Natural killer cell treated with Interleukin-12 subunit alpha and Interleukin-12 subunit beta and Interleukin-15 and Interleukin-18, amount 100 ng/mL, for 72 hours (primary cell): Measurements from ENCODE around the gene CHRNA9. TPM values are rescaled to one million over a fixed set of nuclear protein-coding genes. Genes with fewer than 3 reads are reported as not detected.
"Not testable (repeated sequence)": the region's sequence is repeated elsewhere in the genome, so short reads cannot be mapped to it uniquely, and the experiment has no call there.

Experiments
- ATAC-seq, 2 donors: fragments of 150-1000 bp; cut with Tn5 transposase in 1 of 2; sonication (Bioruptor Pico), chemical (Tn5 transposase) in 1 of 2; 2 replicates each; pipeline ENCODE4 v1.10.0; 2021
- DNase-seq: peaks from one replicate; pipeline ENCODE4 v3.0.0; 2022; ENCODE audit warnings: low spot score
- H3K27ac Mint-ChIP-seq, 2 donors: 1 replicate in 1 of 2; 2 replicates in 1 of 2; pipeline ENCODE4 v1.8.0; 2022; ENCODE audit warnings: mixed read lengths in 2 of 2, mild to moderate bottlenecking in 1 of 2, moderate library complexity in 1 of 2
- H3K27me3 Mint-ChIP-seq, 2 donors: 1 replicate in 1 of 2; 2 replicates in 1 of 2; pipeline ENCODE4 v1.8.0; 2022; ENCODE audit warnings: mixed read lengths in 2 of 2
- H3K36me3 Mint-ChIP-seq: one replicate; pipeline ENCODE4 v1.8.0; 2022; ENCODE audit warnings: mixed read lengths
- H3K4me1 Mint-ChIP-seq, 2 donors: 1 replicate in 1 of 2; 2 replicates in 1 of 2; pipeline ENCODE4 v1.8.0; 2022; ENCODE audit warnings: low read depth in 2 of 2, mixed read lengths in 2 of 2, mild to moderate bottlenecking in 1 of 2
- H3K4me3 Mint-ChIP-seq: one replicate; pipeline ENCODE4 v1.8.0; 2022; ENCODE audit warnings: mixed read lengths
- H3K9me3 Mint-ChIP-seq: 2 replicates; pipeline ENCODE4 v1.8.0; 2022; ENCODE audit warnings: mixed read lengths
- total RNA-seq, 2 donors: library from RNA; stranded (reverse); gene quantifications; one replicate each; pipeline ENCODE4 v1.2.3, GENCODE V29; 2022

Gene CHRNA9
- total RNA-seq, result not detected

DNA sequence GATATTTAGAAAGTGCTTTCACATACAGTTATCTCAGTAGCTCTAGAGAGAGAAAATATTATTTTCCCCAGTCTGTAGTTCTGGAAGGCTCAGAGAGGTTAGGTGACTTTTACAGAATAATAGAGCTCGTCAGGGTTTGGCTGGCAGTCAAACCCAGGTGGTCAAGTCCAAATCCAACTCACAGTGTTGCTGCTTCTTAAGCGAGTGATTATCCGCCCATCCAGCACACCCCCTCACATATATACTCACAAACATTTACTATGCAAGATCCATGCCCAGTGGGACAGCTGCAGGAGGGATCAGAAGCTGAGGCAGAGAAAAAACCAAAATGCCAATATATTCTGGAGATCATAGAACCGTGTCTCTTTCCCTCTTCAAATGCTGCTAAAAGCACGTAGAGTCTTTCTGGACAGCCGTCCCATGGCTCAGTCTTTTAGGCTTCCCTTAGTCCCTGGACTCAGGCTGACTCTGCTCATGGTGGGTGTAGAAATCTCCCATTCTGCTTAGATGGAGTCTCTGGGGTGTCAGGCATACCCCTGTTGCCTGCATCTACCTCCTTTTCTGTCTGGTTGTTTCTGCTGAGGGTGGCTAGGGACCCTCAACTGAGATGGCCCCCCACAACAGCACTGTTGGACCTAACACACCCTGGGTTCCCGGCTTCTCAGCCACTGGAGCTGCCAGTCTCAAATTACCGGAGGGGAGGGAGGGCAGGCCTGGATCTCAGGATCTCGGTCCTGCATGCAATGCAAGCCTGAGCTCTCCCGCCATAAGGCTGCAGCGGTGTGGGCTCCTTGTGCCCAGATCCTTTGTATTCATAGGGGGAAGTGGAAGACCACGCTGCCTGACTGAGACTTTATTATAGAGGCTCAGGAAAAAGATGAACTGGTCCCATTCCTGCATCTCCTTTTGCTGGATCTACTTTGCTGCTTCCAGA lies at the start of gene CHRNA9:
Gene CHRNA9 (plus strand): TSS at position 743 of the 934 bp plus-strand sequence. CDS start 135 bp downstream, at position 878.
- ATAC-seq, result peak in 1 of 2 donors; percentile 50

GRCh38 chr4:40285692-40286091 lies 49.4 kb upstream of the CHRNA9 start:
- Mint-ChIP-seq H3K27me3 (no peaks in the 10 kb centered on the region), H3K4me3 (no peak overlapping the region), H3K27ac (peak overlapping the region in 1 of 2 donors; percentile 58), H3K9me3 (peaks cover 2% of the 10 kb centered on the region), H3K36me3 (no peaks in the 10 kb centered on the region), H3K4me1 (peaks cover 30 to 61% of the 10 kb centered on the region in 2 donors)
- ATAC-seq, result no peak
- no peak for DNase-seq

More for the DNA sequence above, at the start of gene CHRNA9:
- H3K4me3 Mint-ChIP-seq, result no peak within 1 kb of the TSS
- peaks cover 7 to 9% of the 10 kb centered on the region in 2 donors for H3K27me3 Mint-ChIP-seq
- no peaks in the 10 kb centered on the region for H3K9me3 Mint-ChIP-seq
- H3K4me1 Mint-ChIP-seq, result no peaks in the 10 kb centered on the region
- no peak within 1 kb of the TSS for H3K27ac Mint-ChIP-seq
- no peaks in the 10 kb centered on the region for H3K36me3 Mint-ChIP-seq
- DNase-seq, result no peak

DNA sequence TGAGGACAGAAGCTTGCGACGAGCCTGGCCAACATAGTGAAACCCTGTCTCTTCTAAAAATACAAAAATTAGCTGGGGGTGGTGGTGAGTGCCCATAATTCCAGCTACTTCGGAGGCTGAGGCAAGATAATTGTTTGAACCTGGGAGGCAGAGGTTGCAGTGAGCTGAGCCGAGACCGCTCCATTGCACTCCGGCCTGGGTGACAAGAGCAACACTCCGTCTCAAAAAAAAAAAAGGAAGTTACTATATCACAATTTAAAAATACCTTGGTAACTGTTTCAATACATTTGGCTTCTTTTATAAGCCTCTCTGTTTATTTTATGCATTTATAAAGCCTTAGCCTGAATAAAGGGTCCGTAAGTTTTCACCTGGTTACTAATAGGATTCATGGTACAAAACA lies 46.6 kb upstream of the CHRNA9 start:
- Mint-ChIP-seq H3K4me1 (peaks cover 41 to 52% of the 10 kb centered on the region in 2 donors), H3K27ac (peak overlapping the region in 1 of 2 donors; percentile 82), H3K36me3 (no peaks in the 10 kb centered on the region), H3K9me3 (no peaks in the 10 kb centered on the region), H3K4me3 (peak overlapping the region; percentile 73), H3K27me3 (no peaks in the 10 kb centered on the region)
- ATAC-seq, result no peak
- no peak for DNase-seq

DNA sequence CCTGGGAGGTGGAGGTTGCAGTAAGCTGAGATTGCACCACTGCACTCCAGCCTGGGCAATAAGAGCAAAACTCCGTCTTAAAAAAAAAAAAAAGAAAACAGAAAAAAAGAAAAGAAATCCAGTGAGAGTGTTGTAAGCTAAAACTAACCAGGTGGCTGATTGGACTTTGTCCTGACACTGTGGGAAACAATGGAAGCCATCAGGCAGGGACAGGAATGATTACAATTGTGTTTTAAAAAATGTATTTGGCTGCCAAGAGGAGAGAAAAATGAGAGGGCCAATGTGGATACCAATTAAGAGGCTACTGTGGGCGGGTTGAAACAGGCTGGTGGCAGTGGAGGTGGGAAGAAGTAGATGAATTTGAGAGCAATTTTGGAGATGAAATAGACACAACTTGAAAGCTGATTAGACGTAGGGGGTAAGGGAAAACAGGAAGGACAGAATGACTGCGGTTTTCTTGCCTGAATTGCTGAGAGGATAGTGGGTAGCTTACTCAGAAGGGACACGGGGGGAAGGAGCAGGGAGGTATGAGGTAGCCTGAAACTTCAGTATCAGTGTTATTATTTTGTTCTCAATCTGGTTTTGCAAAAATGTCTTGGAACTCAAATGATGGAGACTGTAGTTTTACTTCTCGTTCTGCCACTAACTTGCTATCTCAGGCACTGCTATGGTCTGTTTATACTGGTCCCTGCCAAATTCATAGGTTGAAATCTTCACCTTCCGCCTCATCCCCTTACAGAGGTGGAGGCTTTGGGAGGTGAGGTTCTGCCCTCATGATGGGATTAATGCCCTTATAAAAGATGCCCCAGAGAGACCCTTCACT lies 45.6 kb upstream of the CHRNA9 start:
- DNase-seq (no peak), ATAC-seq (peak; percentile 81 to 86)
- Mint-ChIP-seq H3K9me3 (no peaks in the 10 kb centered on the region), H3K4me1 (peaks cover 39 to 43% of the 10 kb centered on the region in 2 donors), H3K36me3 (no peaks in the 10 kb centered on the region), H3K27ac (peak overlapping the region; percentile 65 to 82), H3K27me3 (no peaks in the 10 kb centered on the region), H3K4me3 (peak overlapping the region; percentile 73)

GRCh38 chr4:40290611-40291186 lies 44.4 kb upstream of the CHRNA9 start:
- not testable (repeated sequence) for H3K27me3 Mint-ChIP-seq, H3K36me3 Mint-ChIP-seq, H3K9me3 Mint-ChIP-seq, ATAC-seq, DNase-seq
- Mint-ChIP-seq H3K27ac (peak overlapping the region; percentile 60 to 65), H3K4me3 (peak overlapping the region; percentile 73), H3K4me1 (peaks cover 39 to 40% of the 10 kb centered on the region in 2 donors)

DNA sequence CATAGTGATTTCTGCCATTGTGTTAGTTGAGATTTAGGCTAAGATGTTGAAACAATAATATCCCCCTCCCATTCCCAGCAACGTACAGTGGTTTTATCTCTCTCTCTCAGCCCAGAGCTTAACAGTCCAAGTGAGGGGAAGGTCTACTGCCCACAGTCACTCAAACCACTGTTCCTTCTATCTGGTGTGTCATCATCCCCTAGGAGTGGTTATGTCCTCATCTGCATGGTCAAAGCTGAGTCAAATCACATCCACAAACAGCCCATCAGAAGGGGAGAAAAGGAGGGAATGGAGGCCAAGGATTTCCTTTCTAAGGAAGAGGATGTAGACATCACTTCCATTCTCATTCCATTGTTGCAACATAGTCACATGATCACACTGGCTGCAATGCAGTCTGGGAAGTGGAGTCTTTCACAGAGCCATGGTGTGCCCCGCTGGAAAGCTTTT lies 42.8 kb upstream of the CHRNA9 start:
- DNase-seq, result no peak
- Mint-ChIP-seq H3K4me3 (no peak overlapping the region), H3K36me3 (no peaks in the 10 kb centered on the region), H3K27me3 (no peaks in the 10 kb centered on the region), H3K27ac (peak overlapping the region; percentile 3 to 48), H3K9me3 (no peaks in the 10 kb centered on the region), H3K4me1 (peaks cover 43% of the 10 kb centered on the region in 2 donors)
- ATAC-seq, result peak; percentile 73

- DNase-seq (no peak), ATAC-seq (no peak)
- Mint-ChIP-seq H3K27me3 (no peaks in the 10 kb centered on the region), H3K4me3 (no peak overlapping the region), H3K4me1 (peaks cover 43 to 46% of the 10 kb centered on the region in 2 donors), H3K27ac (no peak overlapping the region), H3K36me3 (no peaks in the 10 kb centered on the region), H3K9me3 (no peaks in the 10 kb centered on the region)
Measured at GRCh38 chr4:40294339-40294738, 40.8 kb upstream of the CHRNA9 start.

DNA sequence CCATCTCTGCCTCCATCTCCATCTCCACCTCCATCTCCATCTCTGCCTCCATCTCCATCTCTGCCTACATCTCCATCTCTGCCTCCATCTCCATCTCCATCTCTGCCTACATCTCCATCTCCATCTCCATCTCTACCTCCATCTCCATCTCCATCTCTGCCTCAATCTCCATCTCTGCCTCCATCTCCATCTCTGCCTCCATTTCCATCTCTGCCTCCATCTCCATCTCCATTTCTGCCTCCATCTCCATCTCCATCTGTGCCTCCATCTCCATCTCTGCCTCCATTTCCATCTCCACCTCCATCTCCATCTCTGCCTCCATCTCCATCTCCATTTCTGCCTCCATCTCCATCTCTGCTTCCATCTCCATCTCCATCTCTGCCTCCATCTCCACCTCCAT lies 40.1 kb upstream of the CHRNA9 start:
- peaks cover 36 to 39% of the 10 kb centered on the region in 2 donors for H3K4me1 Mint-ChIP-seq
- not testable (repeated sequence) for H3K4me3 Mint-ChIP-seq, H3K27me3 Mint-ChIP-seq, H3K9me3 Mint-ChIP-seq, H3K27ac Mint-ChIP-seq, ATAC-seq, H3K36me3 Mint-ChIP-seq, DNase-seq

GRCh38 chr4:40295572-40295971 lies 39.6 kb upstream of the CHRNA9 start:
- DNase-seq, result no peak
- no peak for ATAC-seq
- peaks cover 36 to 37% of the 10 kb centered on the region in 2 donors for H3K4me1 Mint-ChIP-seq
- H3K27me3 Mint-ChIP-seq, result no peaks in the 10 kb centered on the region
- no peaks in the 10 kb centered on the region for H3K36me3 Mint-ChIP-seq
- no peak overlapping the region for H3K27ac Mint-ChIP-seq
- H3K4me3 Mint-ChIP-seq, result no peak overlapping the region
- H3K9me3 Mint-ChIP-seq, result no peaks in the 10 kb centered on the region

GRCh38 chr4:40299126-40299525 lies 36.0 kb upstream of the CHRNA9 start:
- no peak for DNase-seq
- Mint-ChIP-seq H3K27me3 (no peaks in the 10 kb centered on the region), H3K9me3 (no peaks in the 10 kb centered on the region), H3K27ac (no peak overlapping the region), H3K36me3 (peaks cover 6% of the 10 kb centered on the region), H3K4me1 (peaks cover 34 to 39% of the 10 kb centered on the region in 2 donors), H3K4me3 (no peak overlapping the region)
- no peak for ATAC-seq

GRCh38 chr4:40299811-40300292 lies 35.3 kb upstream of the CHRNA9 start:
- H3K4me1 Mint-ChIP-seq, result peaks cover 38 to 45% of the 10 kb centered on the region in 2 donors
- peaks cover 11% of the 10 kb centered on the region for H3K36me3 Mint-ChIP-seq
- ATAC-seq (no peak), DNase-seq (no peak)
- no peak overlapping the region for H3K4me3 Mint-ChIP-seq
- no peaks in the 10 kb centered on the region for H3K27me3 Mint-ChIP-seq
- peak overlapping the region in 1 of 2 donors; percentile 66 for H3K27ac Mint-ChIP-seq
- H3K9me3 Mint-ChIP-seq, result peaks cover 4% of the 10 kb centered on the region

GRCh38 chr4:40300371-40301162 lies 34.6 kb upstream of the CHRNA9 start:
- H3K4me1 Mint-ChIP-seq, result peaks cover 46 to 52% of the 10 kb centered on the region in 2 donors
- DNase-seq, result no peak
- no peak overlapping the region for H3K4me3 Mint-ChIP-seq
- no peak for ATAC-seq
- H3K9me3 Mint-ChIP-seq, result peaks cover 4% of the 10 kb centered on the region
- H3K36me3 Mint-ChIP-seq, result peaks cover 15% of the 10 kb centered on the region
- H3K27me3 Mint-ChIP-seq, result no peaks in the 10 kb centered on the region
- H3K27ac Mint-ChIP-seq, result peak overlapping the region in 1 of 2 donors; percentile 66

GRCh38 chr4:40301603-40302002 lies 33.5 kb upstream of the CHRNA9 start:
- Mint-ChIP-seq H3K36me3 (peaks cover 15% of the 10 kb centered on the region), H3K27ac (peak overlapping the region; percentile 58 to 66), H3K4me1 (peaks cover 53 to 62% of the 10 kb centered on the region in 2 donors), H3K4me3 (peak overlapping the region; percentile 40), H3K27me3 (no peaks in the 10 kb centered on the region), H3K9me3 (peaks cover 4% of the 10 kb centered on the region)
- DNase-seq, result no peak
- ATAC-seq, result no peak
